K562 (cell line): Measurements from ENCODE around the gene LDLRAD3. TPM values are rescaled to one million over a fixed set of nuclear protein-coding genes. Genes with fewer than 3 reads are reported as not detected.

Experiments
- ATAC-seq: fragments of 200-7000 bp; cut with Tn5 transposase; 3 replicates; pipeline ENCODE4 v1.9.1; 2020; ENCODE audit warnings: moderate library complexity
- BruUV-seq: library from RNA; stranded (reverse); fragments of 400-500 nt; replicated peaks from 2 replicates; lab custom pipeline; 2021; lab: Mats Ljungman, UMichigan
- CTCF ChIA-PET: fragments of 300-600 bp; formaldehyde crosslinking; extraction: SDS; loops from one replicate; lab custom pipeline; 2021; ENCODE audit warnings: low intra/inter-chr PET ratio; lab: Yijun Ruan, JAX
- POLR2A ChIA-PET: fragments of 300-600, 350-650 bp; sonication (Branson Sonifier 250); formaldehyde crosslinking; extraction: SDS; loops from one replicate; lab custom pipeline; 2021; ENCODE audit warnings: antibody characterized with exemption, inconsistent platforms; lab: Yijun Ruan, JAX
- DNase-seq, 4 experiments: peaks; one replicate each; pipeline versions ENCODE4 v3.0.0 to v3.0.0-alpha.2; 2011 to 2018; ENCODE audit warnings: low spot score in 3 of 4, mixed read lengths in 3 of 4; ENCODE audit errors: extremely low read depth in 1 of 4
- FAIRE-seq: peaks from 2 replicates; lab custom pipeline; 2011; peaks lifted over from hg19 to GRCh38; lab: Jason Lieb, UNC
- H2AFZ ChIP-seq: 2 replicates; pipeline ENCODE4 v1.6.0; 2011; ENCODE audit warnings: low read depth, low read length, control low read depth, inconsistent platforms
- H3K27ac ChIP-seq: fragments of 200-600 bp; 3 replicates; pipeline ENCODE4 v1.8.0; 2011; ENCODE audit warnings: low read depth, mild to moderate bottlenecking, control low read depth, inconsistent platforms, low read length, moderate library complexity, mixed read lengths; ENCODE audit errors: extremely low read depth
- H3K27me3 ChIP-seq, 2 experiments: fragments of 300-600 bp in 1 of 2; 2 replicates in 1 of 2; 3 replicates in 1 of 2; pipeline versions ENCODE4 v1.6.0 to v1.8.0; 2011; ENCODE audit warnings: inconsistent platforms in 2 of 2, low read length in 2 of 2, mild to moderate bottlenecking in 1 of 2, mixed read lengths in 1 of 2, moderate library complexity in 1 of 2; ENCODE audit not compliant: control insufficient read depth in 2 of 2, insufficient read depth in 2 of 2
- H3K36me3 ChIP-seq: fragments of 300-600 bp; 3 replicates; pipeline ENCODE4 v1.8.0; 2011; ENCODE audit warnings: mild to moderate bottlenecking, low read length, inconsistent platforms; ENCODE audit not compliant: control insufficient read depth, insufficient read depth
- H3K4me1 ChIP-seq, 2 experiments: fragments of 200-600 bp in 1 of 2; replicated peaks in 1 of 2; 2 replicates in 1 of 2; 3 replicates in 1 of 2; pipeline versions ENCODE4 v1.5.1 to v1.8.0; 2011; ENCODE audit warnings: inconsistent platforms in 2 of 2, low read length in 2 of 2, mild to moderate bottlenecking in 1 of 2, mixed read lengths in 1 of 2, moderate library complexity in 1 of 2; ENCODE audit not compliant: control insufficient read depth in 2 of 2, insufficient read depth in 2 of 2
- H3K4me2 ChIP-seq: 2 replicates; pipeline ENCODE4 v1.6.1; 2011; ENCODE audit warnings: low read length, control low read depth, inconsistent platforms, mixed read lengths; ENCODE audit not compliant: insufficient read depth
- H3K4me3 ChIP-seq: fragments of 200-600 bp; sonication (generic), shearing (Covaris generic); 2 replicates; pipeline ENCODE4 v1.5.1; 2016; ENCODE audit warnings: control low read depth, inconsistent platforms
- H3K79me2 ChIP-seq: fragments of 200-600 bp; 3 replicates; pipeline ENCODE4 v1.8.0; 2011; ENCODE audit warnings: low read length, inconsistent platforms; ENCODE audit not compliant: control insufficient read depth, insufficient read depth
- H3K9ac ChIP-seq, 2 experiments: 2 replicates each; pipeline versions ENCODE4 v1.6.0 to v1.6.1; 2011; ENCODE audit warnings: low read depth in 2 of 2, low read length in 2 of 2, control low read depth in 1 of 2, inconsistent platforms in 1 of 2, mild to moderate bottlenecking in 1 of 2, mixed read lengths in 1 of 2; ENCODE audit not compliant: insufficient read depth in 1 of 2
- H3K9me1 ChIP-seq: one replicate; pipeline ENCODE4 v1.6.0; 2011; ENCODE audit warnings: inconsistent platforms, mild to moderate bottlenecking, low read length, moderate library complexity; ENCODE audit not compliant: control insufficient read depth, insufficient read depth
- H3K9me3 ChIP-seq: replicated peaks from 2 replicates; pipeline ENCODE4 v1.5.1; 2011; ENCODE audit warnings: low read depth, low read length, inconsistent platforms; ENCODE audit not compliant: control insufficient read depth, insufficient read depth
- H4K20me1 ChIP-seq: replicated peaks from 2 replicates; pipeline ENCODE4 v1.6.1; 2011; ENCODE audit warnings: low read length, inconsistent platforms, mixed read lengths; ENCODE audit not compliant: control insufficient read depth, insufficient read depth
- TEAD4 ChIP-seq, 2 experiments: sonication (generic) in 1 of 2; formaldehyde crosslinking in 1 of 2; IDR thresholded peaks; 2 replicates each; pipeline versions ENCODE4 v1.6.1 to v1.8.0; 2012 to 2022; ENCODE audit warnings: borderline replicate concordance in 1 of 2, inconsistent platforms in 1 of 2, low read length in 1 of 2, mild to moderate bottlenecking in 1 of 2, missing genetic modification reagents in 1 of 2
- ZBTB11 ChIP-seq, 3 experiments: fragments of 200-800 bp in 1 of 3; fragments of 250-450 bp in 1 of 3; fragments of 450-650 bp in 1 of 3; sonication (Bioruptor Pico) in 1 of 3; sonication (Bioruptor generic) in 1 of 3; formaldehyde crosslinking in 1 of 3; IDR thresholded peaks; 2 replicates each; pipeline versions ENCODE4 v1.6.1 to v1.8.0; 2016 to 2022; ENCODE audit warnings: mild to moderate bottlenecking in 2 of 3, missing genetic modification characterization in 2 of 3, missing compliant biosample characterization in 1 of 3, moderate library complexity in 1 of 3
- ZNF583 ChIP-seq: fragments of 250-450 bp; sonication (Bioruptor Pico); IDR thresholded peaks from 2 replicates; pipeline ENCODE4 v1.4.0; 2020
- WGBS: fragments of 100-300 bp; shearing (Covaris generic); methylation state at CpG from one replicate; pipeline ENCODE4 v1.1.6; 2016; ENCODE audit warnings: low coverage, mixed read lengths; ENCODE audit not compliant: insufficient coverage; ENCODE audit errors: missing lambda C conversion rate; 5-methylcytosine and 5-hydroxymethylcytosine counted together
- in situ Hi-C: fragments of 300-500 bp; cut with MboI; formaldehyde crosslinking; loops from 4 replicates; pipeline ENCODE4 v1.15.0; 2018; ENCODE audit warnings: inconsistent platforms, mixed read lengths
- intact Hi-C: fragments of 100-400 bp; cut with micrococcal nuclease; formaldehyde crosslinking; loops from 2 replicates; pipeline ENCODE4 v1.14.2; 2022
- polyA plus RNA-seq, 8 experiments: library from polyadenylated mRNA; depleted of rRNA in 4 of 8; stranded (reverse) in 5 of 8; unstranded in 3 of 8; fragments of >200 nt; fragmentation: Nextera tagmentation in 2 of 8; fragmentation: Illumina TruSeq in 1 of 8; extraction: Ambion mirVana in 2 of 8; extraction: Trizol in 1 of 8; gene quantifications; 2 replicates each; pipeline versions ENCODE4 v1.2.1 to v1.2.3, GENCODE V29; 2011 to 2014; ENCODE audit warnings: inconsistent platforms in 1 of 8, missing spikeins in 1 of 8
- total RNA-seq, 7 experiments: library from RNA; depleted of rRNA in 6 of 7; stranded (reverse); fragments of >200 nt in 6 of 7; fragmentation: Illumina TruSeq in 2 of 7; extraction: Trizol in 2 of 7; gene quantifications; 2 replicates each; pipeline versions ENCODE4 v1.2.1 to v1.2.3, GENCODE V29; 2011 to 2021; ENCODE audit warnings: low replicate concordance in 1 of 7

LDLRAD3 gene
- total and polyA plus RNA-seq, 9 of the 15 experiments (the other 6 are each of a cell fraction or from before 2014, with no cell fraction given): 0.73 to 7.2 (median 3.5) TPM

- Histone ChIP-seq H4K20me1 (peaks cover 11% of the 10 kb centered on the region; the same call in 1 of the 2 replicates), H3K36me3 (no peaks in the 10 kb centered on the region), H3K9me3 (no peaks in the 10 kb centered on the region), H3K27ac (no peak overlapping the region), H3K9ac (peak overlapping the region in 1 of 2 experiments; percentile 91; a peak in 1 of 4 replicates), H3K79me2 (0 out of 3 replicates have a peak, but pooled peaks cover 3% of the 10 kb centered on the region), H3K4me1 (peaks cover 5 to 16% of the 10 kb centered on the region in 2 experiments; a peak in 4 of 5 replicates), H3K27me3 (peaks cover 16 to 22% of the 10 kb centered on the region in 2 experiments; a peak in 4 of 5 replicates), H3K9me1 (no peaks in the 10 kb centered on the region), H3K4me2 (no peak overlapping the region; the same call in 1 of the 2 replicates), H2AFZ (no peak overlapping the region), H3K4me3 (no peak overlapping the region)
- in situ Hi-C loops: no loop called here
- intact Hi-C loops: loop anchor here (10.0 kb wide), 1 partner anchor 190 kb away; no protein-coding TSS in a partner anchor
- no TSS peak for BruUV-seq
- DNase-seq (no peak), FAIRE-seq (no peak), ATAC-seq (no peak)
- CTCF ChIA-PET: no interaction called here
- 51% methylated on average over 2 of the region's 2 CpGs for WGBS
- TF ChIP-seq ZBTB11 (CRISPR knock-in tag; IDR thresholded peaks at IDR 0.05) (no peak), ZNF583 (CRISPR knock-in tag) (no peak), TEAD4 (IDR thresholded peaks at IDR 0.05; ENCODE audit: low read length) (no peak), TEAD4 (CRISPR knock-in tag; IDR thresholded peaks at IDR 0.05; ENCODE audit: borderline replicate concordance) (no peak)
- POLR2A ChIA-PET: interaction anchor here (0.7 to 1.6 kb wide), 3 partner anchors 8 to 24 kb away, joined by 3 to 4 read pairs (median 3); no protein-coding TSS in a partner anchor
Measured at GRCh38 chr11:35945137-35945518, 1.3 kb downstream of the LDLRAD3 start.
